Gastrocnemius medialis (tissue), 4 donors: Measurements from ENCODE around the gene PLPP4. TPM values are rescaled to one million over a fixed set of nuclear protein-coding genes. Genes with fewer than 3 reads are reported as not detected.

ENCODE experiments used
- ATAC-seq, 2 donors: fragments of 150-250 bp; one replicate each; pipeline ENCODE4 v1.9.1; 2016
- DNase-seq, 2 donors: peaks; one replicate each; pipeline ENCODE4 v3.0.0-alpha.2; 2019
- H3K27ac ChIP-seq, 4 donors: fragments of 200-600 bp; sonication (generic); 1 replicate in 1 of 4; 2 replicates in 3 of 4; pipeline ENCODE4 v1.5.1; 2016 to 2018; ENCODE audit warnings: mild to moderate bottlenecking in 2 of 4, moderate library complexity in 1 of 4
- H3K27me3 ChIP-seq, 3 donors: fragments of 200-600 bp; sonication (generic) in 2 of 3; 1 replicate in 1 of 3; 2 replicates in 2 of 3; pipeline versions ENCODE4 v1.5.1 to v1.6.0; 2016 to 2019; ENCODE audit warnings: mild to moderate bottlenecking in 1 of 3, moderate library complexity in 1 of 3
- H3K36me3 ChIP-seq, 2 donors: fragments of 200-600 bp; sonication (generic) in 1 of 2; one replicate each; pipeline ENCODE4 v1.5.1; 2017 to 2018
- H3K4me1 ChIP-seq, 2 donors: fragments of 200-600 bp; sonication (generic) in 1 of 2; one replicate each; pipeline ENCODE4 v1.5.1; 2016 to 2017; ENCODE audit warnings: mild to moderate bottlenecking in 2 of 2
- H3K4me3 ChIP-seq, 4 donors: fragments of 200-600 bp; sonication (generic) in 3 of 4; 1 replicate in 1 of 4; 2 replicates in 3 of 4; pipeline ENCODE4 v1.5.1; 2016 to 2019; ENCODE audit warnings: mild to moderate bottlenecking in 2 of 4
- H3K9me3 ChIP-seq, 3 donors: fragments of 200-600 bp; sonication (generic) in 2 of 3; 1 replicate in 1 of 3; 2 replicates in 2 of 3; pipeline ENCODE4 v1.5.1; 2016 to 2019
- POLR2A ChIP-seq, 2 donors: fragments of 450-650 bp; IDR thresholded peaks; one replicate each; pipeline ENCODE4 v1.6.1; 2017; ENCODE audit warnings: antibody characterized with exemption in 2 of 2, mild to moderate bottlenecking in 2 of 2, moderate library complexity in 2 of 2
- in situ Hi-C, 4 donors: fragments of 200-750 bp; cut with MboI; loops; one replicate each; pipeline versions ENCODE4 v1.15.0 to v1.8.0; 2017; ENCODE audit warnings: low sequenced_read_pairs in 4 of 4
- intact Hi-C: fragments of 100-400 bp; cut with DNase I; formaldehyde crosslinking; loops from one replicate; pipeline ENCODE4 v1.15.1; 2023; ENCODE audit warnings: low total_unique reads
- total RNA-seq, 4 donors: library from RNA; depleted of rRNA; stranded (reverse); fragments of >200 nt; gene quantifications; one replicate each; pipeline versions ENCODE4 v1.1.0 to v1.2.3, GENCODE V29; 2016
- TF ChIP-seq, protein P1 (sequence below), 5 experiments: fragments of 450-650 bp in 3 of 5; fragments of 200-600 bp in 2 of 5; sonication (generic) in 2 of 5; IDR thresholded peaks in 4 of 5; conservative IDR thresholded peaks in 1 of 5; 1 replicate in 4 of 5; 2 replicates in 1 of 5; pipeline ENCODE4 v1.5.1; 2016 to 2019; ENCODE audit warnings: antibody characterized with exemption in 5 of 5, mild to moderate bottlenecking in 3 of 5, moderate library complexity in 3 of 5

The PLPP4 gene
- total RNA-seq, 4 donors from 2014 or later = not detected

DNA sequence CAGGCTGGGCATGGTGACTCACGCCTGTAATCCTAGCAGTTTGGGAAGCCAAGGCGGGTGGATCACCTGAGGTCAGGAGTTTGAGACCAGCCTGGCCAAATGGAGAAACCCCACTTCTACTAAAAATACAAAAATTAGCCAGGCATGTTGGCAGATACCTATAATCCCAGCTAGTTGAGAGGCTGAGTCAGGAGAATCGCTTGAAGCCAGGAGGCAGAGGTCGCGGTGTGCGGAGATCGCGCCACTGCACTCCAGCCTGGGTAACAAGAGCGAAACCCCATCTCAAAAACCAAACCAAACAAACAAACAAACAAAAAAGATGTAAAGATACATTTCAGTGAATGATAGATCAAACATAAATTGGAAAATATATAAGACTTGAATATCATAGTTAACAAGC, 105.9 kb downstream of the PLPP4 start:
- Histone ChIP-seq H3K9me3 (no peaks in the 10 kb centered on the region), H3K4me1 (no peaks in the 10 kb centered on the region), H3K4me3 (no peak overlapping the region), H3K27me3 (no peaks in the 10 kb centered on the region), H3K27ac (no peak overlapping the region), H3K36me3 (no peaks in the 10 kb centered on the region)
- no peak for TF ChIP-seq POLR2A (IDR thresholded peaks at IDR 0.05)
- TF ChIP-seq, protein P1, sequence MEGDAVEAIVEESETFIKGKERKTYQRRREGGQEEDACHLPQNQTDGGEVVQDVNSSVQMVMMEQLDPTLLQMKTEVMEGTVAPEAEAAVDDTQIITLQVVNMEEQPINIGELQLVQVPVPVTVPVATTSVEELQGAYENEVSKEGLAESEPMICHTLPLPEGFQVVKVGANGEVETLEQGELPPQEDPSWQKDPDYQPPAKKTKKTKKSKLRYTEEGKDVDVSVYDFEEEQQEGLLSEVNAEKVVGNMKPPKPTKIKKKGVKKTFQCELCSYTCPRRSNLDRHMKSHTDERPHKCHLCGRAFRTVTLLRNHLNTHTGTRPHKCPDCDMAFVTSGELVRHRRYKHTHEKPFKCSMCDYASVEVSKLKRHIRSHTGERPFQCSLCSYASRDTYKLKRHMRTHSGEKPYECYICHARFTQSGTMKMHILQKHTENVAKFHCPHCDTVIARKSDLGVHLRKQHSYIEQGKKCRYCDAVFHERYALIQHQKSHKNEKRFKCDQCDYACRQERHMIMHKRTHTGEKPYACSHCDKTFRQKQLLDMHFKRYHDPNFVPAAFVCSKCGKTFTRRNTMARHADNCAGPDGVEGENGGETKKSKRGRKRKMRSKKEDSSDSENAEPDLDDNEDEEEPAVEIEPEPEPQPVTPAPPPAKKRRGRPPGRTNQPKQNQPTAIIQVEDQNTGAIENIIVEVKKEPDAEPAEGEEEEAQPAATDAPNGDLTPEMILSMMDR (IDR thresholded peaks at IDR 0.05 in 4 of 5, conservative IDR thresholded peaks at IDR 0.05 in 1 of 5) = no peak
- ATAC-seq = no peak
- no peak for DNase-seq
- intact Hi-C loops = no loop called here
- in situ Hi-C loops = no loop called here

GRCh38 chr10:120570418-120570817, 113.4 kb downstream of the PLPP4 start:
- Histone ChIP-seq H3K36me3 (no peaks in the 10 kb centered on the region), H3K27ac (no peak overlapping the region), H3K4me1 (no peaks in the 10 kb centered on the region), H3K4me3 (no peak overlapping the region), H3K9me3 (no peaks in the 10 kb centered on the region), H3K27me3 (no peaks in the 10 kb centered on the region)
- ATAC-seq (no peak), DNase-seq (no peak)
- TF ChIP-seq, protein P1 (IDR thresholded peaks at IDR 0.05 in 4 of 5, conservative IDR thresholded peaks at IDR 0.05 in 1 of 5) = no peak
- no peak for TF ChIP-seq POLR2A (IDR thresholded peaks at IDR 0.05)
- in situ Hi-C loops (no loop called here), intact Hi-C loops (no loop called here)

- ATAC-seq (no peak), DNase-seq (no peak)
- Histone ChIP-seq H3K4me3 (no peak overlapping the region), H3K27ac (no peak overlapping the region), H3K27me3 (no peaks in the 10 kb centered on the region), H3K36me3 (no peaks in the 10 kb centered on the region), H3K9me3 (no peaks in the 10 kb centered on the region), H3K4me1 (no peaks in the 10 kb centered on the region)
- intact Hi-C loops = no loop called here
- in situ Hi-C loops = no loop called here
- TF ChIP-seq POLR2A (IDR thresholded peaks at IDR 0.05) = no peak
- TF ChIP-seq, protein P1 (IDR thresholded peaks at IDR 0.05 in 4 of 5, conservative IDR thresholded peaks at IDR 0.05 in 1 of 5) = no peak
These were observed 114.2 kb downstream of the PLPP4 start for GRCh38 chr10:120571266-120571665.

GRCh38 chr10:120572307-120572706, 115.3 kb downstream of the PLPP4 start:
- in situ Hi-C loops = no loop called here

GRCh38 chr10:120573355-120573754, 116.3 kb downstream of the PLPP4 start:
- Histone ChIP-seq H3K4me1 (no peaks in the 10 kb centered on the region), H3K4me3 (no peak overlapping the region), H3K36me3 (no peaks in the 10 kb centered on the region), H3K9me3 (no peaks in the 10 kb centered on the region), H3K27me3 (no peaks in the 10 kb centered on the region), H3K27ac (no peak overlapping the region)
- intact Hi-C loops = no loop called here
- ATAC-seq = no peak
- TF ChIP-seq, protein P1 (IDR thresholded peaks at IDR 0.05 in 4 of 5, conservative IDR thresholded peaks at IDR 0.05 in 1 of 5) = no peak
- TF ChIP-seq POLR2A (IDR thresholded peaks at IDR 0.05) = no peak
- no peak for DNase-seq
- in situ Hi-C loops = no loop called here

More at GRCh38 chr10:120572307-120572706, 115.3 kb downstream of the PLPP4 start:
- H3K9me3 ChIP-seq = no peaks in the 10 kb centered on the region
- intact Hi-C loops = no loop called here
- H3K27me3 ChIP-seq = no peaks in the 10 kb centered on the region
- DNase-seq (no peak), ATAC-seq (no peak)
- TF ChIP-seq, protein P1 (IDR thresholded peaks at IDR 0.05 in 4 of 5, conservative IDR thresholded peaks at IDR 0.05 in 1 of 5) = no peak
- no peaks in the 10 kb centered on the region for H3K36me3 ChIP-seq
- H3K27ac ChIP-seq = no peak overlapping the region
- no peaks in the 10 kb centered on the region for H3K4me1 ChIP-seq
- no peak overlapping the region for H3K4me3 ChIP-seq
